ENCODE data around the gene SVBP.
"Not testable (repeated sequence)": the region's sequence is repeated elsewhere in the genome, so short reads cannot be mapped to it uniquely, and the experiment has no call there.

The SVBP gene, protein sequence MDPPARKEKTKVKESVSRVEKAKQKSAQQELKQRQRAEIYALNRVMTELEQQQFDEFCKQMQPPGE

DNA sequence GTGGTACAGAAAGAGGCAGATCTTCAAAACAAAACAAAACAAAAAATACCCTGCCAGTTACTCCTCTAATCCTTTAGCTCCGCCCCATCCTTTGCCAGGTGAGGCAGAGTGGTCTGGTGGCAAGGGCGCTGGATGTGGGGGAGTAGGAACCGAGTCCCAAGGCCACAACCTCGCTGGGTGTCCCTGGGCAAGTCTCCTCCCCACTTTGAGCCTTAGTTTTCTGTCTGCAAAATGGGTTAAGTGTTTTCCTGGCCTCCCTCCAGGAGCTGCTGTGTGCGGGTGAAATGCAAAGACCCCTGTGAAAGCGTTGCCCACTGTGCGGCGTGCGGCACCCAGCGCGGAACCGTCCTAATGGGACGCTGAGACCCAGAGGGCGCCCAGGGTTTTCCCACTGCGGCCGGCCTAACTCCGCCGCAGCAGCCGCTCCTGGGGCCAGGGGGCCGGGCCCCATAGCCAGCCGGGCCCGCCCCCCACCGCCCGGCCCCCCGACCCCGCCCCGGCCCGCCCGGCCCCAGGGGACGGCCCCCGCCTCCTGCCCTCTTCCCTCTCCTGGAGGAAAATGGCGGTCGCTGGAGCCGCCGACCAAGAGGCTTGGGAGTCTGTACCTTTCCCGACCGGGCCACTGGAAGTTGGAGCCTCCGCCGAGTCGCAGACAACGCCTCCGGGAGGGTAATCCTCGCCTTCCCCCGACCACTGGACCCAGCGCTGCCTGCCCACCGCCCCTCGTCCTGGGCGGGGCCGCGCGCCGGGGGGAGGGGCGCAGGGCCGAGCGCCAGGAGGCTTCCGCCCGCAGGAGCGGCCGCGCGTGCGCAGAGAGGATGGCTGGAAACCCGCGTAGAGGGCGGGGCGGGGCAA, at the start of gene SVBP, which contains the start of gene ERMAP:
TSS of gene SVBP (minus strand) at position 813 of the 855 bp plus-strand sequence. CDS start 853 bp downstream, outside the sequence.
TSS of gene ERMAP (plus strand) at position 538 of the 855 bp plus-strand sequence. CDS start 13,327 bp downstream, outside the sequence.
- TF ChIP-seq, protein P1, sequence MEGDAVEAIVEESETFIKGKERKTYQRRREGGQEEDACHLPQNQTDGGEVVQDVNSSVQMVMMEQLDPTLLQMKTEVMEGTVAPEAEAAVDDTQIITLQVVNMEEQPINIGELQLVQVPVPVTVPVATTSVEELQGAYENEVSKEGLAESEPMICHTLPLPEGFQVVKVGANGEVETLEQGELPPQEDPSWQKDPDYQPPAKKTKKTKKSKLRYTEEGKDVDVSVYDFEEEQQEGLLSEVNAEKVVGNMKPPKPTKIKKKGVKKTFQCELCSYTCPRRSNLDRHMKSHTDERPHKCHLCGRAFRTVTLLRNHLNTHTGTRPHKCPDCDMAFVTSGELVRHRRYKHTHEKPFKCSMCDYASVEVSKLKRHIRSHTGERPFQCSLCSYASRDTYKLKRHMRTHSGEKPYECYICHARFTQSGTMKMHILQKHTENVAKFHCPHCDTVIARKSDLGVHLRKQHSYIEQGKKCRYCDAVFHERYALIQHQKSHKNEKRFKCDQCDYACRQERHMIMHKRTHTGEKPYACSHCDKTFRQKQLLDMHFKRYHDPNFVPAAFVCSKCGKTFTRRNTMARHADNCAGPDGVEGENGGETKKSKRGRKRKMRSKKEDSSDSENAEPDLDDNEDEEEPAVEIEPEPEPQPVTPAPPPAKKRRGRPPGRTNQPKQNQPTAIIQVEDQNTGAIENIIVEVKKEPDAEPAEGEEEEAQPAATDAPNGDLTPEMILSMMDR (IDR thresholded peaks at IDR 0.05; ENCODE audit: low read depth, low read length, missing control alignments): no peak
- H3K27ac ChIP-seq: peak within 1 kb of the TSS; percentile 100
- peak; percentile 77 for DNase-seq
- H3K27me3 ChIP-seq (replicated peaks): no peaks in the 10 kb centered on the region
- in situ Hi-C loops (cut with HindIII; ENCODE audit: low pct_ligation_motif_present, low sequenced_read_pairs): no loop called here
- H3K36me3 ChIP-seq (replicated peaks): no peaks in the 10 kb centered on the region
- peak within 1 kb of the TSS; percentile 77 for H3K4me3 ChIP-seq (ENCODE audit: low read depth, low read length)

DNA sequence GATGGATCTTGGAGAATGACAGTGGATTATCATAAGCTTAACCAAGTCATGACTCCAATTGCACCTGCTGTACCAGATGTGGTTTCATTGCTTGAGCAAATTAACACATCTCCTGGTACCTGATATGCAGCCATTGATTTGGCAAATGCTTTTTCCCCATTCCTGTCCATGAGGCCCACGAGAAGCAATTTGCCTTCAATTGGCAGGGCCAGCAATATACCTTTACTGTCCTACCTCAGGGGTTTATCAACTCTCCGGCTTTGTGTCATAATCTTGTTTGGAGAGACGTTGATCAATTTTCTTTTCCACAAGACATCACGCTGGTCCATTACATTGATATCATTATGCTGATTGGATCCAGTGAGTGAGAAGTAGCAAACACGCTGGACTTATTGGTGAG, 49.4 kb upstream of the SVBP start:
- in situ Hi-C loops (cut with HindIII; ENCODE audit: low pct_ligation_motif_present, low sequenced_read_pairs): no loop called here
- TF ChIP-seq, protein P1 (IDR thresholded peaks at IDR 0.05; ENCODE audit: low read depth, low read length, missing control alignments): no peak
- H3K27me3 ChIP-seq (replicated peaks): no peaks in the 10 kb centered on the region
- no peaks in the 10 kb centered on the region for H3K36me3 ChIP-seq (replicated peaks)
- no peak overlapping the region for H3K4me3 ChIP-seq (ENCODE audit: low read depth, low read length)
- no peak overlapping the region for H3K27ac ChIP-seq
- no peak for DNase-seq

DNA sequence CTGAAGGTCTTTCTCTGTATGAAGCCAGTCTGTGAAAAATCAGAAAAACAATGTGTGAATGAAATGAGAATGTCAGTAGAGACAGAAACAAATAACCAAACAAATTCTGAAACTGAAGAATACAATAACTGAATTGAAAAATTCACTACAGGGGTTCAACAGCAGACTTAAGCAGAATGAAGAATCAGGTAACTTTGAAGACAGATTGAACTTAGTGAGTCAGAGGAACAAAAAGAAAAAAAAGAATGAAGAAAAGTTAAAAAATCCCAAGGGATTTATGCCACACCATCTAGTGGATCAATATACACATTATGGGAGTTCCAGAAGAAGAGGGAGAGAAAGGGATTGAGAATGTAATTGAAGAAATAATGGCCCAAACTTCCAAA, 43.8 kb upstream of the SVBP start:
- Histone ChIP-seq H3K27ac (no peak overlapping the region), H3K36me3 (replicated peaks) (no peaks in the 10 kb centered on the region), H3K4me3 (ENCODE audit: low read depth, low read length) (no peak overlapping the region), H3K27me3 (replicated peaks) (no peaks in the 10 kb centered on the region)
- TF ChIP-seq, protein P1 (IDR thresholded peaks at IDR 0.05; ENCODE audit: low read depth, low read length, missing control alignments): no peak
- no peak for DNase-seq
- in situ Hi-C loops (cut with HindIII; ENCODE audit: low pct_ligation_motif_present, low sequenced_read_pairs): no loop called here

DNA sequence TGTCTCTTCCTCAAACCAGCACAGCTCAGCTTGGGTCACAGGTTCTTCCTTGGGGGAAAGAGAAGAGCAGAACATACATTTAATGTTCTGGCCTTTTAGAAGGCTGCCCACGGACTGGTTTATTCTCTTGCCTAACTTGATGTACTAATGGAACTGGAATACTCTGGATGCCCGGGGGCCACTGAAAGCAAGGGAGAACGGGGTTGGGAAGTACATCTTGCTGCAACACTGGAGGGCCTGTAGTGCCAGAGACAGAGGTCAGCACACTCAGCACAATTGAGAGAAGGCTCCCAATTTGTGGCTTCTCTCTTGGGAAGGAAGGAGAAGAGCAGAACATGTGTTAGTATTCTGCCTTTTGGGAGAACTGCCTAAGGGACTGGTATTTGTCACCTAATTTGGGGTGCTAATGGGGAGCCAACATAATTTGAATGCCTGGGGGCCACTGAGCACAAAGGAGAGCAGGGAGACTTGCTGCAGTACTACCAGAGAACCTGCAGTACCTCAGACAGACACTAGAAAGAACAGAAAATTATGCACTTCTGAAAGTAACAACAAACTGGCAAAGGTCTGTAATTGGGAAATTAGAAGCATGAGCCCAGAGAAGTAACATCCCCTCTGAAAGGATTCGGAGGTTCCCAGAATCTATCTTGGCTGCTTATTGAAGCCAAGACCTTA, 43.3 kb upstream of the SVBP start:
- no peak overlapping the region for H3K4me3 ChIP-seq (ENCODE audit: low read depth, low read length)
- H3K36me3 ChIP-seq (replicated peaks): no peaks in the 10 kb centered on the region
- TF ChIP-seq, protein P1 (IDR thresholded peaks at IDR 0.05; ENCODE audit: low read depth, low read length, missing control alignments): peak; percentile 28
- no peak overlapping the region for H3K27ac ChIP-seq
- H3K27me3 ChIP-seq (replicated peaks): no peaks in the 10 kb centered on the region
- no peak for DNase-seq
- in situ Hi-C loops (cut with HindIII; ENCODE audit: low pct_ligation_motif_present, low sequenced_read_pairs): no loop called here

DNA sequence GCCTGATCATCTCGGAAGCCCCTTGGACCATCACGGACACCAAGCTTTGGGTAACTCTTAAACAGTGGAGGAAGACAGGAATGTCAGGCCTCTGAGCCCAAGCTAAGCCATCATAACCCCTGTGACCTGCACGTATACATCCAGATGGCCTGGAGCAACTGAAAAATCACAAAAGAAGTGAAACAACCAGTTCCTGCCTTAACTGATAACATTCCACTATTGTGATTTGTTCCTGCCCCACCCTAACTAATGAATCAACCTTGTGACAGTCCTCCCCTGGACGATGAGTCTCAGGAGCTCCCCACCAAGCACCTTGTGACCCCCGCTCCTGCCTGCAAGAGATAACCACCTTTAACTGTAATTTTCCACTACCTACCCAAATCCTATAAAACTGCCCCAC, 42.2 kb upstream of the SVBP start:
- H3K36me3 ChIP-seq (replicated peaks); DNase-seq; H3K27ac ChIP-seq; H3K4me3 ChIP-seq (ENCODE audit: low read depth, low read length); H3K27me3 ChIP-seq (replicated peaks); in situ Hi-C loops (cut with HindIII; ENCODE audit: low pct_ligation_motif_present, low sequenced_read_pairs): not testable (repeated sequence)

DNA sequence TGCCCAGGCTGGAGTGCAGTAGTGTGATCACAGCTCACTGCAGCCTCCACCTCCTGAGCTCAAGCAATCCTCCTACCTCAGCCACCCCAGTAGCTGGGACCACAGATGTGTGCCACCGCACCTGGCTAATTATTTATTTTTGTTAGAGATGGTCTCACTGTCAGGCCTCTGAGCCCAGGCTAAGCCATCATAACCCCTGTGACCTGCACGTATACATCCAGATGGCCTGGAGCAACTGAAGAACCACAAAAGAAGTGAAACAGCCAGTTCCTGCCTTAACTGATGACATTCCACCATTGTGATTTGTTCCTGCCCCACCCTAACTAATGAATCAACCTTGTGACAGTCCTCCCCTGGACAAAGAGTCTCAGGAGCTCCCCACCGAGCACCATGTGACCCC, 39.4 kb upstream of the SVBP start:
- H3K27me3 ChIP-seq (replicated peaks); in situ Hi-C loops (cut with HindIII; ENCODE audit: low pct_ligation_motif_present, low sequenced_read_pairs); H3K4me3 ChIP-seq (ENCODE audit: low read depth, low read length); DNase-seq; H3K36me3 ChIP-seq (replicated peaks); H3K27ac ChIP-seq: not testable (repeated sequence)

Data from brain microvascular endothelial cell (primary cell).